HG02623 (cell line): ENCODE measurements around the gene BTF3.
"Not testable (repeated sequence)": the region's sequence is repeated elsewhere in the genome, so short reads cannot be mapped to it uniquely, and the experiment has no call there.

Source experiments
- ATAC-seq: cut with Tn5 transposase; IDR thresholded peaks from one replicate; pipeline ENCODE4 v1.9.1; 2021; ENCODE audit warnings: moderate library complexity; ENCODE audit not compliant: unreplicated experiment

BTF3 gene

DNA sequence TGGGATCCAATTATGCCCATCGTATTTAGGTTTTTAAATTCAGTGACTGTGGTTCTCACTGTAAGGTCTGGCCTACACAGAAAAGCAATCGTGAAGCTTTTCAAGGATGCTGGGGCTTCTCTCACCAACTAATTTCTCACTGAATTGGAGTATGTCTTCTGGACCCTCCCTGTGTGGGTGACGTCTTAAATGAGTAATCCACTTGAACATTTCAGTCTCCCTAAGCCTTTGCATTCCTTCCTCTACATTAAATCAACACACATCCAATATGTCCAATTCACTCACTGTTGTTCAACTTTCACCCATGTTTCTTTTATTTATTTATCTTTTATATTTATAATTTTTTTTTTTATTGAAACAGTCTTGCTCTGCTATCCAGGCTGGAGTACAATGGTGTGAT is 12.5 kb upstream of the BTF3 start:
- no peak for ATAC-seq

DNA sequence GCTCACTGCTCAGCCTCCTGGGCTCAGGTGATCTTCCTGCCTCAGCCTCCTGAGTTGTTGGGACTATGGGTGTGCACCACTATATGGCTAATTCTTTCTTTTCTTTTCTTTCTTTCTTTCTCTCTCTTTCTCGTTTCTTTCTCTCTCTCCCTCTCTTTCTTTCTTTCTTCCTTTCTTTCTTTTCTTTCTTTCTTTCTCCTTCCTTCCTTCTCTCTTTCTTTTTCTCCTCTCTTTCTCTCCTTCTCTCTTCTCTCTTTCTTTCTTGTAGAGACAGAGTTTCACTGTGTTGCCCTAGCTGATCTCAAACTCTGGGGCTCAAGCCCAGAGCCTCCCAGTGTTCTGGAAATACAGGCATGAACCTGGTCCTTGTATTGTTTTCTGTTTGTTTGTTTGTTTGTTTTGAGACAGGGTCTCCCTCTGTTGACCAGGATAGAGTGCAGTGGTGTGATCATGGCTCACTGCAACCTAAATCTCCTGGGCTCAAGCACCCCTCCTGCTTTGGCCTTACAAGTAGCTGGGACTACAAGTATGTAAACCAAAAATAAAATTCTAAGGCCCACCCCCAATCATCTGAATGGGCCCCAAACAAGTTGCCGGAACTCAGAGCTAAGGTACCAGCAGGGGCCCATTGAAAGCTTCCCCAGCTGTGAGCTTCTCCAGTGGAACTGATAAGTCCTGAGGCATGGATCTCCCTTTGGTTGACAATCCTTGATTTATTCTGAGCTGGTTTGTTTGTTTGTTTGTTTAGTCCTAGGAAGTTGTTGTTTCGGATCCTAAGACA is 11.9 kb upstream of the BTF3 start:
- ATAC-seq: no peak

DNA sequence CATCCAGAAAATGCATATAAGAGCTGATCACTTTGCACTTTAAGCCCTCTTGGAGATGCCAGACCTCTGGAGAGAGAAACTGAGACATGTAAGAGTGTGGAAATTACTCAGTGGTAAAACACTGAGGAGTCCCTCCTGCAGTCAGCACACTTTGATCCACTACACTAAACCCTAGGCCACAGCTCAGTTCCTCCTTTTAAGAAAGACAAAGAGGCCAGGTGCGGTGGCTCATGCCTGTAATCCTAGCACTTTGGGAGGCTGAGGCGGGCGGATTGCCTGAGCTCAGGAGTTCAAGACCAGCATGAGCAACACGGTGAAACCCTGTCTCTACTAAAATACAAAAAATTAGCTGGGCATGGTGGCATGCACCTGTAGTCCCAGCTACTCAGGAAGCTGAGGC is 11.0 kb upstream of the BTF3 start:
- ATAC-seq: not testable (repeated sequence)

DNA sequence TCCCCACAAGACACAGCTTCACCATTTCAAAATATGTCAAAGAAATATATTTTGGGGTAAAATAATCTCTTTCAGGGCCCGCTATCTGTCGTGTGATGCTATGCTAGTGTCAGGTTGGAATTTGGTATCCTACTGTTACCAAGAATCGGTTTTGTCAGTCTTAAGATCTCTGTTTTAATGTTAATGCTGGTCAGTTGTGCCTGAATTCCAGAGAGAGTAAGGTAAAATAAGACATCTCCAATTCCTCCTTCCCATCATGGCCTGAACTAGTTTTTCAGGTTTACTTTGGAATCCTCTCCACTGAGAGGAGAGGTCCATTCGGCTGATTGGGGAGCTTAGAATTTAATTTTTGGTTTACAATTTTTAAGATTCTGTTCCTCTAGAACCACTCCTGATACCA is 10.4 kb upstream of the BTF3 start:
- ATAC-seq: no peak

DNA sequence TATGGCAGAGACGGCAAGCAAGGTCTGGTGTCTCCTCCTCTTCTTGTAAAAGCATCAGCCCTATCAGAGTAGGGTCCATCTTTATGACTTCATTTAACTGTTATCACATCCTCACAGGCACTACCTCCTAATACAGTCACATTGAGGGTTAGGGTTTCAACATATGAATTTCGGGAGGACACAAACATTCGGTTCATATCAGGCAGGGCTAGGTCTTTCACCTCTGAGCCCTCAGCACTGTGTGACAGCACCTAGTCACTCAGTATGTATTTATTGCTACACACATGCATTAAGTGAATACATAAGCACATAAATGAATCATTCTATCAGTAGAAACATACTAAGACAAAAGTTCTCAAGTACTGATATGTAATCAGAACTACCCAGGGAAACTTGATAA is 9.4 kb upstream of the BTF3 start:
- ATAC-seq: no peak

DNA sequence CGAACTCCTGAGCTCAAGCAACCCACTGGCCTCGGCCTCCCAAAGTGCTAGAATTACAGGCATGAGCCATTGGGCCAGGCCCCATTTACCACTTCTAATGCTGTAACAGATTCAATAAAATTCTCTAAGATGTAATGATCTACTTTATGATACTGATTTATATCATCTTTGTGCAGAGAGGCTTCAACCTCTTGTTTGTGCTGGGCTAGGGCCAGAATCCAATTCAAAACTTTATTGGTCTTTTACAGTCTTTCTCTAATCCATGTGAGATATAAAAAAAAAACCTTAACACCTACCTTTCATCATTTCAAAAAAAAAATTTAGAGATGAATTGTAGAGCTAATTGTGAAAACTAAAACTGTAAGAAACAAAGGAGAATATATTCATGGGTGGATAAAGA is 8.2 kb upstream of the BTF3 start:
- ATAC-seq: no peak

DNA sequence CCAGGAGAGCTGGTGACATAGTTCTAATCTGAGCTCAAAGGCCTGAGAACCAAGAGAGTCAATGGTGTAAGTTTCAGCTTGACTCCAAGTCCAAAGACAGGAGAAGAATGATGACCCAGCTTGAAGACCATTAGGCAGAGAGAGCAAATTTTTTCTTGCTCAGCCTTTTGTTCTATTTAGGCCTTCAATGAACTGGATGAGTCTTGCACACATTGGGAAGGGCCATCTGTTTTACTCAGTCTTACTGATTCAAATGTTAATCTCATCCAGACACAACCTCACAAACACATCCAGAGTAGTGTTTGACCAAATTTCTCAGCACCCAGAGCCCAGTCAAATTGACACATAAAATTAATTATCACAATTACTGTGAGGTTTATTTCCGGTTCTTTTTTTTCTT is 7.1 kb upstream of the BTF3 start:
- ATAC-seq: no peak

DNA sequence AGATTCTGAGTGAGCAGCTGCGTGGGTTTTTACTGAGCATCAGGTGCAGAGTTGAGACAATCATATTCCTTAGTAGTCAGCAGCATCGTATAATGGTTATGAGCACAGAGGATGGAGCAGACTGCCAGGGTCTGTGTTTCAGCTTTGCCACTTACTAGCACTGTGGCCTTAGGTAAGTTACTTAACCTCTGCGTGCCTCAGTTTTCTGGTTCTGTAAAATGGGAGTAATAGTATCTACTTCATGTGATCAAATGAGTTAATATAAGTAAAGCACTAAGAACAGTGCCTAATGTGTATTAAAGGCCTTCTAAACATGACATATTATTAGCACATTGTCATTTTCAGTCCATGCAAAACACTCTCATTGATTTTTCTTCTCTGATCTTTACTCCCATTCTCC is 4.8 kb upstream of the BTF3 start:
- ATAC-seq: no peak

DNA sequence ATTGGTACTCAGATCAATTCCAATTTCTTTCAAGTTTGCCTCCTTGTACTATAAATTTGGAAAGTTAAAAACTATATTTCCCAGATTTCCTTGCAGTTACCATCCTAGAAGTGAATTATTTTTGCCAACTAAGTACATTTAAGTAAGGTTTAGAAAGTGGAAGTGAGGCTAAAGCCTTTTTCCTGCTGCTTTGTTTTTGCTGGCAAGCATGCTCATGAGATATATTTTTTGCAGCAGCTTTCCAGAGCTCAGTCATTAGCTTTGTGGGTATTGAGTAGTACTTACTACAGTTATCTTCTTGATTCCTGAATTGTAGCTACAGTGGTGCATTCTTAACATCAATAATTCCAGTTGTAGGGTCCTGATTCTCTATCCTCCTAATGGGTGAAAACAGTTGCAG is 3.5 kb upstream of the BTF3 start:
- ATAC-seq: no peak

DNA sequence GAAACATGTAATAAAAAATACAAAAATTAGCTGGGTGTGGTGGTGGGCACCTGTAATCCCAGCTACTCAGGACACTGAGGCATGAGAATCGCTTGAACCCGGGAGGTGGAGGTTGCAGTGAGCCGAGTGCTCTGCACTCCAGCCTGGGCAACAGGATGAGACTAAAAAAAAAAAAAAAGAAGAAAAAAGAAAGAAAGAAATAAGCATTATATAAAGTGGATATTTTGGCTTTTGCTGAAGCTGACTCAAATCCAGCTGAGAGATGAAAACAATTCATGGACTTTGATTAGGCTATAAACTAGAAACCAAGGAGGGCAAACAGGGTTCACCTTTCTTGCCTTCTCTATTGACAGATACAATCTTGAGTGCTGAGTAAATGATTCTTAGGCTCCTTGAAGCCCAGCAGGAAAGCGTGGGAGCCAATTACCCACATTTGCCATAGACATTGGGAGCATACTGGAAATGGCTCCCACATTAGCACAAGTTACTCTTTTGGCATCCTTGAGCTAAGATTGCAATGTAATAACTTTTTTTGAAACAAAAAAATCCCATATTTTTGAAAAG is 2.4 kb upstream of the BTF3 start:
- ATAC-seq: no peak

DNA sequence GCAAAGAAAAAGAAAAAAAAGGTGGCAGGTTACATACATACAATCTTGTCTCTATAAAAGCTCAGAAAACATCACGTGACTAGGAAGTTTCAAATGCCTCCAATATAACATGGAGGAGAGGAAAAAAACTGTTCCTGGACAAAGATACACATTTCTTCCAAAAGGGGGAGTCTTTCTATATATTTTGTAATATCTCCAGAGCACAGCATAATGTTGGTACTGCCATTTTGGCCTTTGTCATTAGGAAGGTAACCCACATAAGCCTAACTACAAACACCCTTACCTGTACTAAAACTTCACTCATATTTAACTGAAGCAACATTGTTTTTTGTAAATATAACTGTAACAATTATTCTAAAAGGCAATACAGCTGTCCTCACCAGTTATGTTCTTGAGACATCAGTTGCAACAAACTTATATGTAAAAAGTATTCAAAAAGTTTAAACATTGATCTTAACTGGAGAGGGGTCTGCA is 1.2 kb upstream of the BTF3 start:
- no peak for ATAC-seq

DNA sequence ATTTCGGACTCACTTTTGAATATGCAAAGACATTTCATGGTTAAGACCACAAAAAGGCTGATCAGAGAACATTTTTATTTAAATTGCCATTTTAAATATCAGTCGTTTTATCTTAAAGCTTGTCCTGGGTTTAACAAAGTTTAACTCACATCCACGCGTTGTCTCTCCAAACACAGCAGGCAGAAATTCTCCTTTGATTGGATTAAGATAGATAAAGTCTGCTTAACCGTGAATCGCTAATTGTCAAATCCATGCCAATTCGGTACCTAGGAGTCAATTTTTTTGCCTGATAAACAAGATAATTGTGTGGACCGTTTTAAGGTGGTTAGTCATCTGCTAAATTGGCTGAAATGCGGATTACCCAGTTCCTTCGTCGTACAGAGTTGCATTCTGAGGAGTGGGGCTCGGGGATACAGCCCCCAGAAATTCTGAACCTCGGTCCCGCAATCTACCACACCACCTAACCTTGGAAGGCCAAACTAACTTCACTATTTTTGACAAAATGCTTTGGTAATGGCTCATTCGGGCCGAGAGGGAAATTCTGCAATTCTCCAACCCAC is 665 bp upstream of the BTF3 start:
- no peak for ATAC-seq

DNA sequence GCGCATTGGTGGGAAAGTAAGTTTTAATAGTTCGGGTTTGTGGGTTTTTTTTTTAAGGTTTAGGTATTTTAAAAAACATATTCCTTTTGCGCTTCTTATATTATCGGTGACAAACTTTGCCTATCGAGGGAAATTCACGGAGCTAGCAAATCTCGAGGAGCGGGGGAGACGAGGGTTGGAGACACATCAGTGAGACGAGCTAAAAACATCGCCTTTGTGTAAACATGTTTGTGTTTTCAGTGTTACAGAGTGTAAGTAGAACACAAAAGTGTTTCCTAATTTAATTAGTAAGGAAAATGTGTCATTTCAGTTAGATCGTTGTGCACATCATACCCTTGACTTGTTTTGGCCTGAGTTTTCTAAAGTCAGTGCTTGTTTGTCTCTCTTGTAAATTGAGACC is 945 bp downstream of the BTF3 start:
- ATAC-seq: no peak

DNA sequence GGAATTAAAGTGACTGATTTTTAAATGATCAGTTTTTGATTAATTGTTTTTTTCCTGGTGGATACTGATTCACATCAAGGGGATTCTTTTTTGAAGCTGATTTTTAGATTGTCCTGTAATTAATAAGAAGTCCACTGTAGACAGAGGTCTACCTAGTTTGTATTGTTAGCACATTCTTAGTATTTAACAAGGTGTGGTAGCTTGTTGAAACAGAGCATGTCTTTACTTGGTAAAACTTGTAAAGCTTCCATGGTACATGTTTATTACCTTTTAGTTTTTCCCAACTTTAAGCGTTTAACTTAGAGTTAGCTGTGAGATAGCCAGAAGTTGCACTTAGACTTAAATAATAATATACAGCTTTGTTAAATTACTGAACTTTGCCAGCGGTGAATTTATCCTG is 1.5 kb downstream of the BTF3 start:
- no peak for ATAC-seq

DNA sequence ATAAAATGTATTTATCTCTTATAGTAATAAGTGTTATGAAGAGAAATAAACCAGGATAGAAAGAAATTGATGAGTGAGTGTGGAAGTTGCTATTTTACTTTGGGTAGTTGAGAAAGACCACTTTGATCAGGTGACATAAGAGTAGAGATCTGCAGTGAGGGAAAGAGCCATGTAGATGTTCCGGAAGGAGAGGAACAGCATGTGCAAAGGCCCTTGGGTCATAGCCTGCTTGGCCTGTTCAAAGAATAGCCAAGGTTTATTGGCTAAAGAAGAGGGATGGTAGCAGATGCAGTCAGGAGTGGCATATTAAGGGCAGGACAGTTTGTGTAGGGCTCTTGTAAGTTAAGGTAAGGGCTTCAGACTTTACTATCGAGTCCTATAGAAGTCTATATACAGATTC is 3.2 kb downstream of the BTF3 start:
- ATAC-seq: no peak

DNA sequence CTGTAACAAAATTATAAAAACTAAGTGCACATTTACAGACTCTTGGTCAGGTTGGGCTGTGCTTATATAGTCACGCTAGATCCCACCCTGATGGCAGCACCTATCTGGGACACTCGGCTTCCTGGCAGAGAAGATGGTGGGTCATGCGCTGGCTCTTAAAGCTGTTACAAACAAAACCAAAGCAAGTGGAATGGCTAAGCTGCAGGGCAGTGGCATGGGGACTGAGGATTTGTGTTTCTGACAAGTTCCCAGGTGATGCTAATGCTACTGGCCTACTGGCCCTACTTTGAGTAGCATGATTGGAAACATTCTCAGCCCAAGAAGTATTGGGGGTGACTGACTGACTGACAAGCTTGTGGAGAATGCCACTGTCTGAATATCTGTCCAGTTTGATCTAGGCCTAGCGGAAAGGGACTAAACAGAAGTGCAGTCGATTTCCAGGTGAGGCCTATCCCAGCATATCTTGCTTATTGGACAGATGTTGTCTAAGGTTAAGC is 8.3 kb downstream of the BTF3 start:
- no peak for ATAC-seq

DNA sequence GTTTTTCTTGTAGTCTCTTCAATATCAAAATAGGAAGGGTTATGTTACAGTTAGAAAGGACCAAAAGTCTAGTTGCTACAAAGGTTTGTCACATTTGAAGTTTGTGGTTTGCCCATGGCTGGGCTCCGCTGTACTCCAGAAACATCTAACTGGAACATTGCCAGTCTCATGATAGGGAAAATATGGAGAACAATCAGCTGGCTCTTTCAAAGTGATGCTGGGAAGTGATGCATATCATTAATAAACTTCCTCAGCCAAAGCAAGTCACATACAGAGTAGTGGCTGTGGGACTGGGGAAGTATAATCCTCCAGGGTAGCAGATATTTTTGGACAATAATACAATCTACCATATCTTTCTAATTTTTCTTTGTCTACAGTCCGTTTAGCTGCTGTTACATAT is 8.8 kb downstream of the BTF3 start:
- ATAC-seq: no peak

DNA sequence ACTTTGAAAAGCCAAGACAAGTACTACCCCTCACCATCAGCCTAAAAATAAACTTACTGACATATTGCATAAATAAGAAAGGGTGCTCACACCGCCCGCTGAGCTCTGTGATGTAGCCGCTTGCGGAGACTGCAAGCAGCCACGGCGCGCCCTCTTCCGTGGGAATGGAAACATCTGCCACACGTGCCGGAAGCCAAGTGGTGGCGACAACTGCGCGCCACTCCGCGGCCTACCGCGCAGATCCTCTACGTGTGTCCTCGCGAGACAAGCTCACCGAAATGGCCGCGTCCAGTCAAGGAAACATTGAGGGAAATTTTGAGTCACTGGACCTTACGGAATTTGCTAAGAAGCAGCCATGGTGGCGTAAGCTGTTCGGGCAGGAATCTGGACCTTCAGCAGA is 10.3 kb downstream of the BTF3 start:
- not testable (repeated sequence) for ATAC-seq

DNA sequence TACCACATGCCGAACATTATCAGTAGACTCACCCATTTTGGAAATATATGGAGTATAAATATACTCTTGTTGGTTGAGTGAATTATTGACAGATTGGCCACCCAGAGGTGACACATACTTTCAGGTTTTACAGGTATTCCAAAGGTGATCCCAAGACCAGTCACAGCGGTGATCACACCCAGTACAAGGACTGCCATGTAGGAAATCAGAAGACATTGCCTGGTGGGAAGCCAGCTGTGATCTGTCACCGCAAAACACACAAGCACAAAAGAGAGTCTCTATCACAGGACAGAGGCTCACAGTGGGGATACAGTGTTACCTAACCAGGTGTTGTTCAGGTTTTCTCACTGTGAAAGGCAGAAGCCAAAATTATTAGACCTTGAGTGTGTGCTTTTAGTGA is 15.8 kb downstream of the BTF3 start:
- no peak for ATAC-seq

DNA sequence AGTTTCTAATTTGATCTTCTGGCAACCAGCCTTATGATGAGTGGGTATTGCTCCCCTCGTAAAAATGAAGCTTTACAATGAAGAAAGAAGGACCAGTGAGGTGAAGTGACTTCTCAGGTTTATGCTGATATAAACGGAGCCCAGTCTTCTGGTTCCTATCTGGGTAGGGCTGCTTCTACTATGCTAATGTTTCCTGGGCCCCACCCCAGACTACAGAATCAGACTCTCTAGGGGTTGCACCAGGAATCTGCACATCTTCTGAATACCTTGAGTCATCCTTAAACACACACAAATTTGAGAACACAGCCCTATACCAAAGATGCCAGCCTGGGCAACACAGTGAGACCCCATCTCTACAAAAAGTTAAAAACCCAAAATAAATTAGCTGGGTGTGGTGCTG is 16.2 kb downstream of the BTF3 start:
- no peak for ATAC-seq

DNA sequence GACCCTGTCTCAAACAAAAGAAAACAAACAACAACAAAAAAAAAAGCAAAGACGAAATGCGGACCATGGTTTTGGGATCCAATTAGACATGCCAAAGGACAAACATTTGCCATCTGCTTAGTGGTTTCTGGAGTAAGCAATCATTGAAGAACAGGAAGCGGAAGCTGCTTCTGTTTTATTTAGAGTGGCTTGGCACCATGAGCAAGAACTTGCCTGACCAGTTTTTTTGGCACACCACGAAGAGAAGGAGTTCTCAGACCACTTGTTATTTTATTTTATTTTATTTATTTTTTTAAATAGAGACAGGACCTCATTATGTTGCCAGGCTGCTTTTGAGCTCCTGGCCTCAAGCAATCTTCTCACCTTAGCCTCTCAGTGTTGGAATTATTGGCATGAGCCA is 17.0 kb downstream of the BTF3 start:
- ATAC-seq: no peak

DNA sequence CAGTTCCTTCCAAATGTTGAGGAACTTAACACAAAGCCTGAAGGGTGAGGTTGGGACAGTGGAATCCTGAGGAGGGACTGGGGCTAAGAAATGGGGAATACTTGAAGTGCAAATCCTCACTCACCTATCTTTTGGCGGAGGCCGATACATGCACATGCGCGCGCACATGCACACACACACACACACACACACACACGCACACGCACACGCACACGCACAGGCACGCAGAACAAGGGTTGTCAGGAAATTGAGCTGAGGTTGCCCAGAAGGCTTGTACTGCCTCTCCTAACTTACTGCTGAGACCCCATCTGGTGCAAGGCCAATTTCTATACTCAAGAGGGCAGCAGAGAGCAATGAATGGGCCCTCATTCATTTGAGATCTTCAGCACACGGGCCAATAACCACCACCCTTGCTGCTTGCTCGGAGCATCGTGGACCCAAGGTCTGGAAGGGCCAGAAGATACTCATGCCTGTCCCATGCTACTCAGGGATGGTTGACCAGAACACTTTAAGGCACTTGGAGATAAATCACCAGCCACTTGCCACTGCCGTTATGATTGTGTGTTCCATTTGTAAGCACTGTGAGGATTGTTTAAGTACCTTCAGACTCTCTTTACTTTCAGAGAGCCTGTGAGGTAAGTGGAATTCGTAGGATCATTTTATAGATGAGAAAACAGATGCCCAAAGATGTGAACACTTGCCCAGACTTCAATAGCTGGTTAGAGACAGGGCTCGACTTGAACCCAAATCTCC is 21.5 kb downstream of the BTF3 start:
- peak; percentile 98 for ATAC-seq
